ENCODE data around the gene GTF2IRD1.
A peak's percentile ranks its signal among the peaks of the same experiment; 100 is the strongest.
"Not testable (repeated sequence)": the region's sequence is repeated elsewhere in the genome, so short reads cannot be mapped to it uniquely, and the experiment has no call there.

The GTF2IRD1 gene, protein sequence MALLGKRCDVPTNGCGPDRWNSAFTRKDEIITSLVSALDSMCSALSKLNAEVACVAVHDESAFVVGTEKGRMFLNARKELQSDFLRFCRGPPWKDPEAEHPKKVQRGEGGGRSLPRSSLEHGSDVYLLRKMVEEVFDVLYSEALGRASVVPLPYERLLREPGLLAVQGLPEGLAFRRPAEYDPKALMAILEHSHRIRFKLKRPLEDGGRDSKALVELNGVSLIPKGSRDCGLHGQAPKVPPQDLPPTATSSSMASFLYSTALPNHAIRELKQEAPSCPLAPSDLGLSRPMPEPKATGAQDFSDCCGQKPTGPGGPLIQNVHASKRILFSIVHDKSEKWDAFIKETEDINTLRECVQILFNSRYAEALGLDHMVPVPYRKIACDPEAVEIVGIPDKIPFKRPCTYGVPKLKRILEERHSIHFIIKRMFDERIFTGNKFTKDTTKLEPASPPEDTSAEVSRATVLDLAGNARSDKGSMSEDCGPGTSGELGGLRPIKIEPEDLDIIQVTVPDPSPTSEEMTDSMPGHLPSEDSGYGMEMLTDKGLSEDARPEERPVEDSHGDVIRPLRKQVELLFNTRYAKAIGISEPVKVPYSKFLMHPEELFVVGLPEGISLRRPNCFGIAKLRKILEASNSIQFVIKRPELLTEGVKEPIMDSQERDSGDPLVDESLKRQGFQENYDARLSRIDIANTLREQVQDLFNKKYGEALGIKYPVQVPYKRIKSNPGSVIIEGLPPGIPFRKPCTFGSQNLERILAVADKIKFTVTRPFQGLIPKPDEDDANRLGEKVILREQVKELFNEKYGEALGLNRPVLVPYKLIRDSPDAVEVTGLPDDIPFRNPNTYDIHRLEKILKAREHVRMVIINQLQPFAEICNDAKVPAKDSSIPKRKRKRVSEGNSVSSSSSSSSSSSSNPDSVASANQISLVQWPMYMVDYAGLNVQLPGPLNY

DNA sequence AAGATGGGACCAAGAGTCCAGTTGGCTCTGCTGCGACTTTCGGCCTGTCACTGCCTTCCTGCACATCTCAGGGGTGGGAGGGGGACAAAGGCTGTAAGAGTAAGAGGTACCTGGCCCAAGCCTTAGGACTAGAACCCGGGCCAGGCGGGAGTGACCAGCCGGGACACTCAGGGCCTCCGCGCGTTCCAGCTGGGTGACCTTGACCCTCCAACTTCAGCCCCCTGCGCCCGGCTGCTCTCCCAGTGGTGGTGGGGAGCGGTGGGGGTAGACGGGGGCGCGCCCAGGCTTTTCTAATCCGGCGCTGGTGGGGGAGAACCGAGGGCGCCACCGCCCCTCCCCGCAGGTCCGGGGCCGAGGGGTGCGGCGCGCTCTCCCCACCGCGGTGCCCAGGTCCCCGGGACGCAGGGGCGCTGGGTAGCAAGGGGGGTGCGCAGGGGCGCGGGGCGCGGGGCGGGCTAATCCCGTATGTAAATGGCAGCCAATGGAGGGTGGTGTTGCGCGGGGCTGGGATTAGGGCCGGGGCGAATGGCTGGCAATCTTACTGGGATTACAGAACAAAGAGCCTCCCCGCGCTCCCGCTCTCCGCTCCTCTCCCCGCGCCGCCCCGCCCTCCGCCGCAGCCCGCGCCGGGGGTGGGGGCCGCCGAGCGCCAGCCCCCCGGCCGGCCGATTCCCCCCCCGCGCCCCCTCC is at the start of gene GTF2IRD1:
GTF2IRD1 (plus strand) TSS at position 585 of the 690 bp plus-strand sequence. CDS start 54,175 bp downstream, outside the sequence.
- intact Hi-C loops (cut with DNase I), result loop anchor here (10.0 kb wide), 1 partner anchor 201 kb away; the partner anchor contains the start of gene GTF2I

DNA sequence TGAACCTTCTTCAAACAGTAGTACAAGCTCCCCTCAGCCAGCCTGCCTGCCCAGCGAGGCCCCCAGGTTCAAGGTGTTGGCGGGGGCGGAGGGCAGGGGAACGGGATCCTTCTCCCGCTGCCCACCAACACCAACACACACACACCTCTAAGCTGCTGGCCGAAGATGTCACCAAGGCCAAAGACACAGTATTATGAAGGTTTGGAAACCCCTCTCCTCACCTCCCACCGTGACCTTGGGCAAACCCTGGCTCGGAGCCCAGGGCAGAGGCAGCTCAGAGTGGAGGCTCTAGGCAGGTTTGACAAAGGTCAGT is 49.4 kb upstream of the GTF2IRD1 start:
- intact Hi-C loops (cut with DNase I), result loop anchor here (5.0 kb wide), 2 partner anchors 197 to 337 kb away; no protein-coding TSS in a partner anchor
- DNase-seq, result no peak

More for the DNA sequence above, at the start of gene GTF2IRD1:
- peak; percentile 65 to 93 (median 81) for DNase-seq

DNA sequence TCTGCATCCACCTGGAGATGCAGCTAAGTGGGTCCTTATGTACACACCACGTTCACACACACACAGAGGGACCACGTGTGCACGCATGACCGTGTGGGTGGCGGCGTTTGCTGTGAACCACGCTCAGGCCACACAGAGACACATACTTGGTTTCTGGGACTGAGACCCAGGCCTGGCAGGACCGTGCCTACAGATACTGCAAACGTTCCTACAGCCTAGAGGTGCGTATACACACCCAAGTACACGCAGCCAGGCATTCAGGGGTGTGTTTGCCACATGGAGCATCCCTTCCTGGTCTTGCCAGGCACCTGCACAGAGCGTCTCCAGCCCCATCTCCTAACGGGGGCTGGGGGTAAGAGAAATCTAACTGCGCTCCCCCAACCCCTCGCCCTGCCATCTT is 49.0 kb upstream of the GTF2IRD1 start:
- intact Hi-C loops (cut with DNase I), result loop anchor here (5.0 kb wide), 2 partner anchors 197 to 337 kb away; no protein-coding TSS in a partner anchor
- DNase-seq, result no peak

DNA sequence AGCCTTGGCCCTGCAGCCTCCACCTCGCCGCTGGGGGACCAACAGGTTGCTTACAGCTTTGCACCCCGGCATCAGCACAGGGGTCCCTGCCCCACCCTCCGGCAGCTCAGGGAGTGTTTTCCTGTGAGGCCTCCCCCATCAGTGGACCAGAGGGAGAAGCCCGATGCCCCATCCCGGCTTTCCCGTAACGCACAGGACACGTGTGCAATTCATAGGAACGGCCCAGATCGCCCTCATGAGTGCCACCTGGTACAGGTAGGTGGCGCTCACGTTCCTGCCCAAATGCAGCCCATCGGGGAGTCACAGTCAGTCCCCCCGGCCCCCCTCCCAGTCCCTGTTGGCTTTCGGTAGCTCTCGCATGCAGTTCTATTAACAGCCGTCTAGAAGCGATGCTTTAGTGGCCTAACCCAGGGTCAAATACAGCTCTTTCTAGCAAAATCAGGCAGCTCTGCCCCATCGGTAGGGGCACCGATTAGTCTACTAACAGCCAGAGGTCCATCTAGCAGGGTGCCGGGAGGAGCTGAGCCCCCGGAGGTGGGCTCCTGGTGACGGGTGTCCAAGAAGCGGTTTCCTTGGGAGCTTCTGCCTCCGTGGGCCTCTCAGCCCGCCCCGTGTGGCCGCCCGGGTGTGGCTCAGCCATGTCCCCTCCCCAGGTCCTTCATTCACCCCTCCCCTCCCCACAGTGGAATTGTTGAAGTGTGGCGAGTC is 48.4 kb upstream of the GTF2IRD1 start:
- intact Hi-C loops (cut with DNase I), result no loop called here
- DNase-seq, result peak in 7 of 42 donors; percentile 11 to 54 (median 26)

DNA sequence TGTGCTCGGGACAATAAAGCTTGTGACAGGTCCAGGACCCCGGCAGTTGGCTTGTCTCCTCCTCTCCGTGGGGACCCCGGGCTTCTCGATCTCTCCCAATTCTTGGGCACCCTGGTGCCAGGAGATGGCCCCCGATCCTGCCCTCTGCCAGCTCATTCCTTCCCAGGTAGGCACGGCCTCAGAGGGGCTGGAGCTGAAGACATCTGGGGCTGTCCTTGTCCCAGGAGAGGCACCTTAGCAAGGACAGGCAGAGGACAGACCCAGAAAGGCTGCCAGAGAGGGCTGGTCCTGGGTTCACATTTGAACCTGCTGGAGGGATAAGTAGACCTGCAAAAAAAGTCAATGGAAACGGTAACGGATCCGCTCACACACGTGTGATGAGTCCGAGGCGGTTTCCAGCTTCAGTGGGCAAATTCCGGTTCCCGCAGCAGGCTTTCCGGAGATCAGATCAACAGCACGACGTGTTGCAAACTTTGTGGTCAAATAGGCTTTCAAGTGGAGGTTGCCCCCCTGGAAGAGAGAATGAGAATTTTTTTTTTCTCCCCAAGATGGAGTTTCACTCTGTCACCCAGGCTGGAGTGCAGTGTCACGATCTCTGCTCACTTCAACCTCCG is 47.7 kb upstream of the GTF2IRD1 start:
- DNase-seq, result no peak
- intact Hi-C loops (cut with DNase I), result no loop called here

DNA sequence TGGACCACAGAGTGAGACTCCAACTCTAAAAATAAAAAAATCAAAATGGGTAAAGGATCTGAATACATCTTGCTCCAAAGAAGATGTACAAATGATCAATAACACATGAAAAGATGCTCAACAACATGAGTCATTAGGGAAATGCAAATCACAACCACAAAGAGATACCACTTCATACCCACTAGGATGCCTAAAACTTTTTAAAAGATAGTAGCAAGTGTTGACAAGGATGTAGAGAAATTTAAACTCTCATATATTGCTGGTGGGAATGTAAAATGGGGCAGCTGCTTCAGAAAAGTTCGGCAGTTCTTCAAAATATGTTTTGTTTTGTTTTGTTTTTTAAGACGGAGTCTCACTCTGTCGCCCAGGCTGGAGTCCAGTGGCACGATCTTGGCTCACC is 45.7 kb upstream of the GTF2IRD1 start:
- DNase-seq, result no peak
- intact Hi-C loops (cut with DNase I), result no loop called here

DNA sequence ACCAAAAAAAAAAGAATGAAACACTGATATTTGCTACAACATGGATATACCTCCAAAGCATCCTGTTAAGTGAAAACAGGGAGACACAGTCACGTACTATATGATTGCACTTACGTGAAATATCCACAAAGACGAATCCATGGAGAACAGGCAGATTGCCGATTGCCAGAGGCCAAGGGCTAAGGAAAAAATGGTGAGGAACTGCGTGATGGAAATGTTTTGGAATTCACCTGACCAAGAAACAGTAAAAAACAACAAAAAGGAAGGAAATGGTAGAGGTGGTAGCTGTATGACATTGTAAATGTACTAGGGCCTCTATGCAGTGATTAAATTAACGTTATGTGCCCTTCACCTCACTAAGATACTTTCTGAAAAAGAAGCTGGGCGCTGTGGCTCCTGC is 44.1 kb upstream of the GTF2IRD1 start:
- intact Hi-C loops (cut with DNase I), result no loop called here

DNA sequence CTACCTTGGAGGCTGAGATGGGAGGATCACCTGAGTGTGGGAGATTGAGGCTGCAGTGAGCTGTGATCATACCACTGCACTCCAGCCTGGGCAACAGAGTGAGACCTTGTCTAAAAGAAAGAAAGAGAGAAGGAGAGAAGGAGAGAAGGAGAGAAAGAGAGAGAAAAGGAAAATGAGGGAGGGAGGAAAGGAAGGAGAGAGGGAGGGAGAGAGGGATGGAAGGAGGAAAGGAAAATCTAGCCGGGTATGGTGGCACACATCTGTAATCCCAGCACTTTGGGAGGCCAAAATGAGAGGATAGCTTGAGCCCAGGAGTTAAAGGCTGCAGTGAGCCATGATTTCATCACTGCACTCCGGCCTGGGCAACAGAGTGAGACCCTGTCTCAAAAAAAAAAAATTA is 42.9 kb upstream of the GTF2IRD1 start:
- DNase-seq, result no peak
- intact Hi-C loops (cut with DNase I), result loop anchor here (10.0 kb wide), 1 partner anchor 154 kb away; no protein-coding TSS in a partner anchor

More for the DNA sequence above, 44.1 kb upstream of the GTF2IRD1 start:
- no peak for DNase-seq

DNA sequence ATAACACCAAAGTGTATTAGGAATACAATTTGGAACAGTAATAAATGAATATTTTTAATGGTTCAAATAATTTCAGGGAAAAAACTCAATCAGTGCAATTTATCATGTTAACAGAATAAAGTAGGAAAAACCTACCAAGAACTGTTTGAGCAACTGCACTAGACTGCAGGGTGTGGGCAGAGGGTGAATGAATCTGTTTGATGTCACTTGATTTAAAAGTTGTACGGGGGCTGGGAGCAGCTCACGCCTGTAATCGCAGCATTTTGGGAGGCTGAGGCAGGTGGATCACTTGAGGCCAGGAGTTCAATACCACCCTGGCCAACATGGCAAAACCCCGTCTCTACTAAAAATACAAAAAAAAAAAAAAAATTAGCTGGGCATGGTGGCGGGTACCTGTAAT is 42.1 kb upstream of the GTF2IRD1 start:
- intact Hi-C loops (cut with DNase I), result loop anchor here (10.0 kb wide), 1 partner anchor 153 kb away; no protein-coding TSS in a partner anchor
- peak in 15 of 42 donors; percentile 20 to 70 (median 46) for DNase-seq

DNA sequence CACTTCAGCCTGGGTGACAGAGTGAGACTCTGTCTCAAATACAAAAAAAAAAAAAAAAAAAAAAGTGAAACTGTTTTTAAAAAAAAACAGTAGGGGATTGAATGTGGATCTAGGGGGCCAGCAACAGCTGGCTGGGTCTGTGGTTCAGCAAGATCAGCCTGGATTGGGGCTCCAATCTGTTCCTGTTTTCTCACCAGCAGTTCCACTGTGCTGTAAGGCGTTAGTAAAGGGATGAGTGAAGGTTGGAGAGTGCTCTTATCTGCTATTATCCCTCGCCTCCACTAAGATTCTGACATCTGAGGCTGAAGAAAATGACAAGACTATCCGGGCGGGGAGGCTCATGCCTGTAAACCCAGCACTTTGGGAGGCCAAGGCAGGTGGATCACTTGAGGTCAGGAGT is 41.6 kb upstream of the GTF2IRD1 start:
- intact Hi-C loops (cut with DNase I), result loop anchor here (10.0 kb wide), 1 partner anchor 153 kb away; no protein-coding TSS in a partner anchor
- no peak for DNase-seq

DNA sequence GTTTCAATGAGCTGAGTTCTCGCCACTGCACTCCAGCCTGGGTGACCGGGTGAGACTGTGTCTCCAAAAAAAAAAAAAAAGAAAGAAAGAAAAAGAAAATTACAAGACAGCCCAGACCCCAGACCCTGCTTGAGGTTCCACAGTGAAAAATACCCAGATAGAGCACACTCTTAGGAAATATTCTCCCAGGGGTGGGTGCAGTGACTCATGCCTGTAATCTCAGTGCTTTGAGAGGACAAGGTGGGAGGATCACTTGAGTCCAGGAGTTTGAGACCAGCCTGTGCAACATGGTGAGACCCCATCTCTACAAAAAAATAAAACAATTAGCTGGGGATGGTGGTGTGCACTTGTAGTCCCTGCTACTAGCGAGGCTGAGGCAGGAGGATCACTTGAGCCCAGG is 41.1 kb upstream of the GTF2IRD1 start:
- no peak for DNase-seq
- intact Hi-C loops (cut with DNase I), result loop anchor here (10.0 kb wide), 1 partner anchor 152 kb away; no protein-coding TSS in a partner anchor

DNA sequence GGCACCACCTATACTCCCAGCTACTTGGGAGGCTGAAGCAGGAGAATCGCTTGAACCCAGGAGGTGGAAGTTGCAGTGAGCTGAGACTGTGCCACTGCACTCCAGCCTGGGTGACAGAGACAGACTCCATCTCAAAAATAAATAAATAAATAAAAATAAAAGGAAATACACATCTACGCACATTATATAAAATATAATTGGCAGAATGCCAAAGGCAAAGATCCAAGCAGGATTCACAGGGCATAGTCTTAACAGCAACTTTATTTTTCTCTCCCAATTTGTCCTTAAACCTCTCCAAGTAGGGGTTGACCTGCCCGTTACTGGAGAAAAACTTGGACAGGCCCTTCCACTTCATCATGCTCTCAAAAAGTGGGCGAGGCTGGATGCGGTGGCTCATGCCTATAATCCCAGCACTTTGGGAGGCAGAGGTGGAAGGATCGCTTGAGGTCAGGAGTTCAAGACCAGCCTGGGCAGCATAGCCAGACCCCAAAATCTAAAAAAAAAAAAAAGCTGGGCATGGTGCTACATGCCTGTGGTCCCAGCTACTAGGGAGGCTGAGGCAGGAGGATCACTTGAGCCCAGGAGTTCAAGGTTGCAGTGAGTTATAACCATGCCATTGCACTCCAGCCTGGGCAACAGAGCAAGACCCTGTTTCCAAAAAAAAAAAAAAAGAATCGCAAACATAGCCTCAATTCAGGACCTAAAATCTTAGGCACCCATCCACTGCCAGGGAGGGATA is 38.9 kb upstream of the GTF2IRD1 start:
- intact Hi-C loops (cut with DNase I), result loop anchor here (10.0 kb wide), 1 partner anchor 150 kb away; no protein-coding TSS in a partner anchor
- DNase-seq, result not testable (repeated sequence)

DNA sequence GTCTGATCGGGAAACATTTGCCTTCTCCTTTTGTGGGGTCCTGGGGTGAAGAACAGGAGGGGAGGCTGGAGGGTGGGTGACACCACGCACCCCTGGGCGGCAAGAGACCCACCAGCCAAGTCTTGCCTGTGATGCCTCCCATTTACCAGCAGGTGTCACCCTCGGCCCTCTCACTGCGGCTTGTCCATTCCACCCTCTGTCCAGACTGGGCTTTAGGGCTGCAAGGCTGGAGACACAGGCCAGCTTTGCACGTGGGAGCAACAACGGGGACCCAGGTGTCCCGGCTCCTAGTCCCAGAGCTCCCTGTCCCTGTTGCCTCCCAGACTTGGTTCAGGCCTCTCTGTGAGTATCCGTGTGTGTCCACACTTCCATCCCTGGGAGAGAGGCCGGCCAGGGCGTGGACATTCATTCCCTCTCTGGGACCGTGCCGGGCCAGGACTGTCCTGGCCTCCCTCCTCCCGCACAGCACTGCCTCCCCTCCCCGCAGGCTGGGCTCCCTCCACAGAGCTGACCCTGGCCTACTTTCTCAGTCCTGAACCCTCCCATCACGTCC is 36.2 kb upstream of the GTF2IRD1 start:
- DNase-seq, result peak; percentile 31 to 88 (median 74)

DNA sequence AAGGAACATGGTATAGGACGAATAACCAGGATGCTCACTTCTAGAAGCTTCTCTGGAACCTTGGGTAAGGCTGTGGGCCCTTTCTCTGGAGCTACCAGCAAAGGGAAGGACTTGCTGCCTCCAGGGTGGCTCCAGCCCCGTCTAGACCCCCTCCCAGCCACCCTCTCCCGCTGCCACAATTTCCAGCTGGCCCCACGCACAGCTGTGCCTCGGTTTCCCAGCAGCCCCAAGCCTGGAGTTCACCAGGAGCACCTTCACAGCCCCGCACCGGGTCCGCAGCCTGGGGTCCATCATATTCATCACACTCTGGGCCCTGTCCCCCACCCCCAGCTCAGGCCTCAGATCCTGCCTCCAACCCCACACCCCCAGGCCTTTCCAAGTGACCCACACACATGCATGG is 35.6 kb upstream of the GTF2IRD1 start:
- DNase-seq, result no peak
- intact Hi-C loops (cut with DNase I), result loop anchor here (10.0 kb wide), 1 partner anchor 147 kb away; no protein-coding TSS in a partner anchor

More for the DNA sequence above, 36.2 kb upstream of the GTF2IRD1 start:
- intact Hi-C loops (cut with DNase I), result loop anchor here (10.0 kb wide), 1 partner anchor 147 kb away; no protein-coding TSS in a partner anchor

DNA sequence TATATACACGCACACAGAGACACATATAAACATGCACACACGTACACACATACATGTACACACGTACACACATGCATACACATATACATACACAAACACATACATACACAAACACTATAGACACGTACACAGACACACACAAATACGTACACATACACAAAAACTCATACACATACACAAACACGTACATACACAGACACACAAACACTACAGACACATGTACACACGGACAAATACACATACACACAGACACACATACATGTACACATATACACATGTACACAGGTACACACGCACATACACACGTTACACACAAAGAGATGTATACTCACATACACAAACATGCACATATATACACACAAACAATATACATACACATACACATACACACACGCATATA is 35.2 kb upstream of the GTF2IRD1 start:
- intact Hi-C loops (cut with DNase I), result loop anchor here (10.0 kb wide), 1 partner anchor 146 kb away; no protein-coding TSS in a partner anchor
- no peak for DNase-seq

DNA sequence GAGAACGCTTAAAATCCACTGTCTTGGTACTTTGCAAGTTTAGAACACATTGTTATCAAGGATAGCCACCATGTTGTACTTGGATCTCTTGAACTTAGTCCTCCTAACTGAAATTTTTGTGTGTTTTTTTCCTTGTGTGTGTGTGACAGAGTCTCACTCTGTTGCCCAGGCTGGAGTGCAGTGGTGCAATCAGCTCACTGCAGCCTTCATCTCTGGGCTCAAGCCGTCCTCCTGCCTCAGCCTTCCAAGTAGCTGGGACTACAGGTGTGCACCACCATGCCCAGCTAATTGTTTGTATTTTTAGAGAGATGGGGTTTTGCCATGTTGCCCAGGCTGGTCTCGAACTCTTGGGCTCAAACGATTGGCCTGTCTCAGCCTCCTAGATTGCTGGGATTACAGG is 34.5 kb upstream of the GTF2IRD1 start:
- intact Hi-C loops (cut with DNase I), result loop anchor here (10.0 kb wide), 1 partner anchor 146 kb away; no protein-coding TSS in a partner anchor
- not testable (repeated sequence) for DNase-seq

Measured in head of caudate nucleus (tissue), 42 donors.